ENCODE results near the gene NTM.

DNA sequence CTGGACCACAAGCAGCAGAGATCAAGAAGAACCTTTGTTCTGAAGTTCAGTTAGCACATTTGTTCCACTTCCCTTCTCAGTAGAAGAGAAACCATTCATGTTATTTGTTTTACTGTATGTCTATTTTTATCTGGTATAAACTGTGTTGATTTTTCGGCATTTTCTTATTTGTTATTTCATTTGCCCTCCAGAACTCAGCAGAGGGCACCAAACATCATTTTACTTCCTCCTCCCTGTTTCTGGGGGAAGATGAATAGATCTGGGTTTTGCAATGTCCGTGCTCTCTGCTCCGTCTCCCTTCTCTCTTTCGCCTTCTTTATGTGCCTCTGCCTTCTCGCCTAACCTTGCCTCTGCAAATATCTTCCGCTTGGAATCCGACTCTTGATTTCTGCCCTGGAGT lies 366.9 kb downstream of the NTM start:
- TF ChIP-seq NFE2L1 (CRISPR knock-in tag; IDR thresholded peaks at IDR 0.05) (no peak), TP53 (CRISPR knock-in tag; IDR thresholded peaks at IDR 0.05) (no peak), NR2C2 (CRISPR knock-in tag; IDR thresholded peaks at IDR 0.05) (no peak), KAT7 (CRISPR knock-in tag; IDR thresholded peaks at IDR 0.05; ENCODE audit: borderline replicate concordance) (no peak), CREM (CRISPR knock-in tag; IDR thresholded peaks at IDR 0.05) (no peak)
- TF ChIP-seq, protein P1, sequence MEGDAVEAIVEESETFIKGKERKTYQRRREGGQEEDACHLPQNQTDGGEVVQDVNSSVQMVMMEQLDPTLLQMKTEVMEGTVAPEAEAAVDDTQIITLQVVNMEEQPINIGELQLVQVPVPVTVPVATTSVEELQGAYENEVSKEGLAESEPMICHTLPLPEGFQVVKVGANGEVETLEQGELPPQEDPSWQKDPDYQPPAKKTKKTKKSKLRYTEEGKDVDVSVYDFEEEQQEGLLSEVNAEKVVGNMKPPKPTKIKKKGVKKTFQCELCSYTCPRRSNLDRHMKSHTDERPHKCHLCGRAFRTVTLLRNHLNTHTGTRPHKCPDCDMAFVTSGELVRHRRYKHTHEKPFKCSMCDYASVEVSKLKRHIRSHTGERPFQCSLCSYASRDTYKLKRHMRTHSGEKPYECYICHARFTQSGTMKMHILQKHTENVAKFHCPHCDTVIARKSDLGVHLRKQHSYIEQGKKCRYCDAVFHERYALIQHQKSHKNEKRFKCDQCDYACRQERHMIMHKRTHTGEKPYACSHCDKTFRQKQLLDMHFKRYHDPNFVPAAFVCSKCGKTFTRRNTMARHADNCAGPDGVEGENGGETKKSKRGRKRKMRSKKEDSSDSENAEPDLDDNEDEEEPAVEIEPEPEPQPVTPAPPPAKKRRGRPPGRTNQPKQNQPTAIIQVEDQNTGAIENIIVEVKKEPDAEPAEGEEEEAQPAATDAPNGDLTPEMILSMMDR (IDR thresholded peaks at IDR 0.05) = no peak
